Inflammatory macrophage treated with lipopolysaccharide for 4 hours (primary cell): Measurements from ENCODE around the gene PPP3CA.
A peak's percentile ranks its signal among the peaks of the same experiment; 100 is the strongest.
"Not testable (repeated sequence)": the region's sequence is repeated elsewhere in the genome, so short reads cannot be mapped to it uniquely, and the experiment has no call there.

Experiments
- DNase-seq: peaks from one replicate; pipeline ENCODE4 v3.0.0-alpha.2; 2020

Gene PPP3CA

DNA sequence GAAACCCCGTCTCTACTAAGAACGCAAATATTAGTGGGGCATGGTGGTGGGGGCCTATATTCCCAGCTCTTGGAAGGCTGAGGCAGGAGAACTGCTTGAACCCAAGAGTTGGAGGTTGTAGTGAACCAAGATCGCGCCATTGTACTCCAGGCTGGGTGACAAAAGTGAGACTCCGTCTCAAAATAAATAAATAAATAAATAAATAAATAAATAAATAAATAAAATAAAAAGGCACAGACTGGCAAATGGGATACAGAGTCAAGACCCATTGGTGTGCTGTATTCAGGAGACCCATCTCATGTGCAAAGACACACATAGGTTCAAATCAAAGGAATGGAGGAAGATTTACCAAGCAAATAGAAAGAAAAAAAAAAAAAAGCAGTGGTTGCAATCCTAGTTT, 216.3 kb downstream of the PPP3CA start:
- not testable (repeated sequence) for DNase-seq

DNA sequence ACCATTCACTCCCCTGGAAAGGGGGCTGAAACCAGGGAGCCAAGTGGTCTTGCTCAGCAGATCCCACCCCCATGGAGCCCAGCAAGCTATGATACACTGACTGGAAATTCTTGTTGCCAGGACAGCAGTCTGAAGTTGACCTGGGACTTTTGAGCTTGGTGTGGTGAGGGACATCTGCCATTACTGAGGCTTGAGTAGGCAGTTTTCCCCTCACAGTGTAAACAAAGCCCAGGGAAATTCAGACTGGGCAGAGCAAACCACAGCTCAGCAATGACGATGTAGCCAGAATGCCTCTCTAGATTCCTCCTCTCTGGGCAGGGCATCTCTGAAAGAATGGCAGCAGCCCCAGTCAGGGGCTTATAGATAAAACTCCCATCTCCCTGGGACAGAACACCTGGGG, 218.4 kb downstream of the PPP3CA start:
- DNase-seq, result not testable (repeated sequence)

- DNase-seq, result no peak
These were observed 218.9 kb downstream of the PPP3CA start for GRCh38 chr4:101128473-101128872.

GRCh38 chr4:101127176-101127790, 220.0 kb downstream of the PPP3CA start:
- DNase-seq, result no peak

GRCh38 chr4:101126059-101126458, 221.3 kb downstream of the PPP3CA start:
- DNase-seq, result peak; percentile 71

GRCh38 chr4:101125045-101125942, 222.0 kb downstream of the PPP3CA start:
- DNase-seq, result no peak

DNA sequence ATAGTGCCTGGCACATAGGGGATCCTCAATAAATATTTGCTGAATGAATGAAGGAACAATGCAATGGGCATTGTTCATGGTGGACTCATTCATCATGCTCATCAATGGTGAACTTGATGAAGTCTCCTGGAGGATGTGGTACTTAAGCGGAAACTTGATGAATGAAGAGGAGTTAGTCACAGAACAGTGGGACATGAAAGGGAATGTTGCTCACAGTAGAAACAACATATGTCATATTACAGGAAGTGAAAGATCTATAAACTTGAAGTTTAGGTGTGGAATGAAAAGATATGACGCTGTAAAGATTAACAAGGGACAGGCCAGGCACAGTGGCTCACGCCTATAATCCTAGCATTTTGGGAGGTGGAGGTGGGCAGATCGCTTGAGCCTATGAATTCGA, 224.1 kb downstream of the PPP3CA start:
- DNase-seq, result no peak

- DNase-seq, result peak; percentile 45
These were observed 225.3 kb downstream of the PPP3CA start for GRCh38 chr4:101122019-101122418.

GRCh38 chr4:101119141-101119540, 228.2 kb downstream of the PPP3CA start:
- DNase-seq, result no peak

DNA sequence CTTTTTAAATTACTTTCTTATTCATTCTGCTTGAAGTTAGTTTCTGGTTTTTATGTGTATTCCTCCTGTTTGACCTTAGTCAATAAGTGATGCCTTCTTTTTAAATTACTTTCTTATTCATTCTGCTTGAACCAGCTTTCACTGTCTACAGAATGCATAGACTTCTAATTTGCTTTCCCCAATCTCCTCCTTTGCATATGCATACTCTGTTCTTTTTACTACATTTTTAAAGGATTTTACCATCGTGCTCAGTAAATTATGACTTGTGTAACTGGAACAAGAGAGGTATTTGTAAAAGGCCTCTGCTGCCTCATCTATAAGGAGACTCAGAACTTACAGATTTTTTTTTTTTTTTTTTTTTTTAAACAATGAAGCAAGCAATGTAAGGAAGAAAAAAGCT, 228.7 kb downstream of the PPP3CA start:
- no peak for DNase-seq

- no peak for DNase-seq
These were observed 231.4 kb downstream of the PPP3CA start for GRCh38 chr4:101115887-101116286.

- no peak for DNase-seq
These were observed 232.4 kb downstream of the PPP3CA start for GRCh38 chr4:101114936-101115372.

GRCh38 chr4:101104312-101105052, 242.8 kb downstream of the PPP3CA start:
- DNase-seq, result no peak

DNA sequence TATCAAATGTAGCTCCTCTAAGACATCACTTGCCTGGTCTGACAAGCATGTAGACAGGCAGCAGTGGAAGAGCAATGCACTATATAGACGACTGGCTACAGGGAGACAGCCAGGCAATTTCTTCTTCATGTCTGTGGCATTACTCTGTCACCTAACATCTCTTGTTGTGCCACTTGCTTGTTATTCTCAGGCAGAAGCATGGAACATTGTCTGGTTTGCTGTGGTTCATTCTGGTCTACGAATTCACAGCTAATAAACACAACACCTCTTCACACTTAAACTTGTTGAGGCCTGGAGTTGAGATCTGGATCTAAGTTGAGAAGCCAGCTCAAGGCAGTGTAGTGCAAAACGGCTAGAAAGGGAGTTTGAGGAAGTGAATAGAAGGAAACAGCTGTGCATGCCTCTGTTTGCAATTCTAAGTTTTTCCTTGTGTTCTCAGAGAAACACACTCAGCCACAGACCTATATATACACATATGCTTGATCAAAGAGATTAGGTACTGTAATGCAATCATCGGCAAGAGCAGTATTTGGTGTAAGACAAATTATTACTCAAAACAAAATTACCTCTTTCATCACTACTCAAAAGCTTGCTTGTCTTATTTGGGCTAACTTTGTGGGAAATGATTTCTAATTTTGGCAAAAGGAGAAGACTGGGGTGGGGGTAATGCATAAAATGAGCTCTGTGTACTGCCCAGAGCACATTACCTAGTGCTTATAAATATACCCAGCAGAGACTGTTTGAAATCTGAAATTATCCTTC, 243.8 kb downstream of the PPP3CA start:
- peak; percentile 34 for DNase-seq

DNA sequence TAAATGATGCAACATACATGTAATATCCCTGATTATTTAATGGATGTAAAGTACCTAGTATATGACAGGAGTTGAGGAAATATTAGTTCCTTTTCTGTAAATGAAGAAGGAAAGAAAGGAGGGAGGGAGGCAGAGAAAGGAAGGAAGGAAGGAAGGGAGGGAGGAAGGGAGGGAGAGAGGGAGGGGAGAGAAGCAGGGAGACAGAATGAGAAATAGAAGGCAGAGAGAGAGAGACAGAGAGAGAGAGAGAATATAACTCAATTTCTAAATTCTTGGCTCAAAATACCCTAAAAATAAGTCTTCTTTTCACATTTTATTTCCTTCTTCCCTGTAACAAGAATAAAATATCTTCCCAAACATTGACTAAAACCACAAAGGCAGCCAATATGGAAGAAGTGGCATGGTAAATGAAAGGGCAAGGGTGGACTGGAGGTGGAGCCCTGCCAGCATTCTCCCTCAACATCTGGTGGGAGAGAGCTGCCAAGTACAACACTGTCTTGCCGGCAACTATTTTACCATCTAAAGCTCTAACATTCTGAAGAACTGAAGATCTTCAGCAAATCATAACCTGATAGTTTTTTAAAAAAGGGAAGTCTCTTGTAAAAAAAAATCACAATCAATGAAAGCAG, 245.1 kb downstream of the PPP3CA start:
- no peak for DNase-seq

DNA sequence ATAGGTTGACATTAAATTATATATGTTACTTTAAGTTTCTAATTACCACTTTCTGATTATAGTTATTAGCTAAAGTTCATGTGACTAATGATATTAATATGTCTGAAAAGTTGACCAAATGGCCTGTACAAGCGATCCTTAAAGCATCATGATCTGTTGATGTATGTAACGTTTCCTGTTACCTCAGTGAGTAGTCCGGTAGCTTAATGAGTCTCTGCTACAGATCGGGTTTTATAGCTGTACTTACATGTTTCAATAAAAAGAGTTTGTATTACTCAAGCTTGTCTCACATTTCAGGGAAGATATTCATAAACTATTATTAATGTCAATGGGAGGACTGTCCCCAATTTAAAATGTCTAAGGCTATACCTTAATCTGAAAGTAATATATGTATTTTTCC, 246.3 kb downstream of the PPP3CA start:
- DNase-seq, result no peak

DNA sequence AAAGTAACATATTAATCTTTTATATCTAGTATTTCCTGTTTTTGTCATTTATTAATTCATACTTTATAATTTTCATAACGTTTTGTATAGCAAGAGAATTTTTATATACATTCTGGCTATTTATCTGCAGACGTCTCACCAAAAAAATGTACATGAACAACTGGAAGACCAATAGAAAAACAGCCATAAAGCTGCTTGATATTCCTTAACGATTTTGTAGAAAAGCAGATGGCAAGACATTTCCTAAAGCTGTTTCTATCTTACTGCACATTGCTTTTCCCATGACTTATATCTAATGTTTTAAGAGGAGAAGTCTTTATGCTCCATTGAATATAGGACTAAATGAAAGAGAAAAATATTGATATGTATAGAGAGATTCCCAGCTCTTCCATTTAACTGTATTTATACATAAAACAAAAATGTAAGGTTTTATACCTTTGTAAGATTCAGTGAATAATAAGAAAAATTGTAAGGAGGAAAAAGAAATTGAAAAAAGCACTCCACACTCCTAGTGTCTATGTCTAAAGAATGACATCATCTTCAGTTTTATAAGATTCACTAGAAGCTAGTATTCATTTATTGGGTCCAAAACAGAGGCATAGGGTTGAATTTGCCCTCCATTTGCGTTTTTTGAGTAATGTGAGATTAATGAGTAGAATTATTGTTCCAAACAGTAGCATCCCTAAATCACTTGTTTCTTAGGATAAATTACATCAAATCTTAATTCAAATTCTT, 248.5 kb downstream of the PPP3CA start:
- no peak for DNase-seq

DNA sequence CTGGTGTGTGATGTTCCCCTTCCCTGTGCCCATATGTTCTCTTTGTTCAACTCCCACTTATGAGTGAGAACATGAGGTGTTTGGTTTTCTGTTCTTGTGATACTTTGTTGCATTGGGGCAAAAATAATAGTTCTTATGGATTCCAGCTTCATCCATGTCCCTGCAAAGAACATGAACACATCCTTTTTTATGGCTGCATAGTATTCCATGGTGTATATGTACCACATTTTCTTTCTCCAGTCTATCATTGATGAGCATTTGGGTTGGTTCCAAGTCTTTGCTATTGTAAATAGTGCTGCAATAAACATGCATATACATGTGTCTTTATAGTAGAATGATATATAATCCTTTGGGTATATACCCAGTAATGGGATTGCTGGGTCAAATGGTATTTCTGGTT, 254.7 kb downstream of the PPP3CA start:
- not testable (repeated sequence) for DNase-seq

DNA sequence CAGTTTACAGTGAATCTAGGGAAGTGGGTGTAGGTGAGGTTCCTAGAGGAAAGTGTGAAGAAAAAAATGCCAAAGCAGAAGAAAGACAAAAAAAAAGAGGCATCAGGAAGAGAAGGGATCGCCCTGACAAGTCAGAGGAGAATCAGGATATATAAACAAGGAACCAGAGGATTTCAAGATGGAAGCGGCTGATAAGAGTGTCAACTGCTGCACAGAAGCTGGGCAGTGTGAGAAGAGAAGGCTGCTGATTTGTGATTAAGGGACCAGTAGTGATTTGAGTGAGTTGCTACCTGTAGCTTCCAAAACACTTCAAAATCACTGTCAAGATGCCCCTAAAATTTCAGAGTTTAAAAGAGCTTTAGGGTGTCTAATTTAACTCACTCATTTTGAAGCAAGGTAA, 258.2 kb downstream of the PPP3CA start:
- no peak for DNase-seq

- no peak for DNase-seq
These were observed 260.3 kb downstream of the PPP3CA start for GRCh38 chr4:101086801-101087586.

DNA sequence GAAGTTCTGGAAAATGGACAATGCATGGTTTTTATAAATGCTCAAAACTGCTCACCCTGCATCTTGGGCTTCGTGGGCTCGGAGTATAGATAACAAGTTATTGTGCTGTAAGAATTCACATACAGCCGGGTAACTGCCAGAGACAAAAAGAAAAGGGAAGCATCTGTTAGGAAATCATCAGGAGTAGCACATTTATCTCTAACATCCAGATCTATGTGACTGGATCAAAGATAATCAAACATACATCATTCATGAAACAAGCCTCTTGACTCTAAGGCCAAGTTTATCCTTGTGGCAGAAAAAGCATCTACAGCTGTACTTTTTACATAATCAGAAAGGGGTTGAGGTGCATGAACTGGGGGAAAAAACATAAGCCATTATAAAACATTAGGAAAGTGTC, 264.2 kb downstream of the PPP3CA start:
- DNase-seq, result peak; percentile 8
